K562 (cell line): ENCODE results near the gene SLC35G6. TPM values are rescaled to one million over a fixed set of nuclear protein-coding genes. Genes with fewer than 3 reads are reported as not detected.

Source experiments
- CTBP1 ChIP-seq: fragments of 450-650 bp; IDR thresholded peaks from 2 replicates; pipeline ENCODE4 v1.6.1; 2016; ENCODE audit warnings: borderline replicate concordance
- ETV6 ChIP-seq, 3 experiments: fragments of 150-350 bp in 1 of 3; sonication (generic) in 1 of 3; formaldehyde crosslinking in 1 of 3; IDR thresholded peaks; 2 replicates each; pipeline versions ENCODE4 v1.6.1 to v1.8.0; 2014 to 2022; ENCODE audit warnings: borderline replicate concordance in 2 of 3, low read depth in 2 of 3, antibody characterized with exemption in 1 of 3, low read length in 1 of 3, mild to moderate bottlenecking in 1 of 3, missing genetic modification reagents in 1 of 3
- HNRNPK ChIP-seq: fragments of 200-400 bp; formaldehyde crosslinking; IDR thresholded peaks from one replicate; pipeline ENCODE4 v1.6.1; 2018; ENCODE audit warnings: mild to moderate bottlenecking, low read depth, low read length; ENCODE audit not compliant: poor library complexity, severe bottlenecking
- LCOR ChIP-seq: sonication (generic); formaldehyde crosslinking; IDR thresholded peaks from 2 replicates; pipeline ENCODE4 v1.8.0; 2022; ENCODE audit warnings: mild to moderate bottlenecking, missing genetic modification reagents
- MGA ChIP-seq: fragments of 450-650 bp; IDR thresholded peaks from 2 replicates; pipeline ENCODE4 v1.6.1; 2016; ENCODE audit warnings: mild to moderate bottlenecking, moderate library complexity
- TAL1 ChIP-seq: fragments of 450-650 bp; IDR thresholded peaks from 2 replicates; pipeline ENCODE4 v1.6.1; 2016; ENCODE audit warnings: mild to moderate bottlenecking
- ZNF609 ChIP-seq: sonication (generic); formaldehyde crosslinking; IDR thresholded peaks from 2 replicates; pipeline ENCODE4 v1.8.1; 2023; ENCODE audit warnings: missing genetic modification reagents, mild to moderate bottlenecking, borderline replicate concordance
- polyA plus RNA-seq, 8 experiments: library from polyadenylated mRNA; depleted of rRNA in 4 of 8; stranded (reverse) in 5 of 8; unstranded in 3 of 8; fragments of >200 nt; fragmentation: Nextera tagmentation in 2 of 8; fragmentation: Illumina TruSeq in 1 of 8; extraction: Ambion mirVana in 2 of 8; extraction: Trizol in 1 of 8; gene quantifications; 2 replicates each; pipeline versions ENCODE4 v1.2.1 to v1.2.3, GENCODE V29; 2011 to 2014; ENCODE audit warnings: inconsistent platforms in 1 of 8, missing spikeins in 1 of 8
- total RNA-seq, 7 experiments: library from RNA; depleted of rRNA in 6 of 7; stranded (reverse); fragments of >200 nt in 6 of 7; fragmentation: Illumina TruSeq in 2 of 7; extraction: Trizol in 2 of 7; gene quantifications; 2 replicates each; pipeline versions ENCODE4 v1.2.1 to v1.2.3, GENCODE V29; 2011 to 2021; ENCODE audit warnings: low replicate concordance in 1 of 7
- TF ChIP-seq, protein P1 (sequence below), 2 experiments: fragments of 450-650 bp in 1 of 2; sonication (generic) in 1 of 2; formaldehyde crosslinking in 1 of 2; IDR thresholded peaks in 1 of 2; conservative IDR thresholded peaks in 1 of 2; 2 replicates each; pipeline versions ENCODE4 v1.6.1 to v1.8.1; 2016 to 2023; ENCODE audit warnings: mild to moderate bottlenecking in 2 of 2, moderate library complexity in 2 of 2, inconsistent platforms in 1 of 2, missing genetic modification reagents in 1 of 2

SLC35G6 gene
- total and polyA plus RNA-seq, 9 of the 15 experiments (the other 6 are each of a cell fraction or from before 2014, with no cell fraction given) = not detected

GRCh38 chr17:7475764-7476422, 5.4 kb upstream of the SLC35G6 start (continued):
- peak; percentile 78 for TF ChIP-seq MGA
- TF ChIP-seq, protein P1, sequence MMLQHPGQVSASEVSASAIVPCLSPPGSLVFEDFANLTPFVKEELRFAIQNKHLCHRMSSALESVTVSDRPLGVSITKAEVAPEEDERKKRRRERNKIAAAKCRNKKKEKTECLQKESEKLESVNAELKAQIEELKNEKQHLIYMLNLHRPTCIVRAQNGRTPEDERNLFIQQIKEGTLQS (IDR thresholded peaks at IDR 0.05) = no peak
- TF ChIP-seq, protein P1 (CRISPR knock-in tag; conservative IDR thresholded peaks at IDR 0.05) = no peak
- TF ChIP-seq LCOR (CRISPR knock-in tag) = no peak; the same call in 1 of the 2 replicates
- TF ChIP-seq CTBP1 = peak; percentile 64; the same call in 1 of the 2 replicates
- TF ChIP-seq ZNF609 (CRISPR knock-in tag) = no peak
- TF ChIP-seq ETV6 (IDR thresholded peaks at IDR 0.05; ENCODE audit: borderline replicate concordance in 1 of 2, low read depth in 2 of 2, low read length in 1 of 2) = no peak
- no peak for TF ChIP-seq ETV6 (CRISPR knock-in tag; IDR thresholded peaks at IDR 0.05; ENCODE audit: borderline replicate concordance)
- TF ChIP-seq HNRNPK = no peak
- TF ChIP-seq TAL1 = peak; percentile 71
